Upper lobe of left lung (tissue), 4 donors: ENCODE results near the gene IQSEC1.

Experiments used
- POLR2A ChIP-seq, 4 donors: fragments of 450-650 bp; IDR thresholded peaks; one replicate each; pipeline ENCODE4 v1.5.1; 2016 to 2017; ENCODE audit warnings: antibody characterized with exemption in 4 of 4, mild to moderate bottlenecking in 2 of 4
- TF ChIP-seq, protein P1 (sequence below), 6 experiments: fragments of 450-650 bp in 4 of 6; fragments of 200-600 bp in 2 of 6; sonication (generic) in 2 of 6; IDR thresholded peaks; one replicate each; pipeline ENCODE4 v1.5.1; 2016 to 2019; ENCODE audit warnings: antibody characterized with exemption in 6 of 6

DNA sequence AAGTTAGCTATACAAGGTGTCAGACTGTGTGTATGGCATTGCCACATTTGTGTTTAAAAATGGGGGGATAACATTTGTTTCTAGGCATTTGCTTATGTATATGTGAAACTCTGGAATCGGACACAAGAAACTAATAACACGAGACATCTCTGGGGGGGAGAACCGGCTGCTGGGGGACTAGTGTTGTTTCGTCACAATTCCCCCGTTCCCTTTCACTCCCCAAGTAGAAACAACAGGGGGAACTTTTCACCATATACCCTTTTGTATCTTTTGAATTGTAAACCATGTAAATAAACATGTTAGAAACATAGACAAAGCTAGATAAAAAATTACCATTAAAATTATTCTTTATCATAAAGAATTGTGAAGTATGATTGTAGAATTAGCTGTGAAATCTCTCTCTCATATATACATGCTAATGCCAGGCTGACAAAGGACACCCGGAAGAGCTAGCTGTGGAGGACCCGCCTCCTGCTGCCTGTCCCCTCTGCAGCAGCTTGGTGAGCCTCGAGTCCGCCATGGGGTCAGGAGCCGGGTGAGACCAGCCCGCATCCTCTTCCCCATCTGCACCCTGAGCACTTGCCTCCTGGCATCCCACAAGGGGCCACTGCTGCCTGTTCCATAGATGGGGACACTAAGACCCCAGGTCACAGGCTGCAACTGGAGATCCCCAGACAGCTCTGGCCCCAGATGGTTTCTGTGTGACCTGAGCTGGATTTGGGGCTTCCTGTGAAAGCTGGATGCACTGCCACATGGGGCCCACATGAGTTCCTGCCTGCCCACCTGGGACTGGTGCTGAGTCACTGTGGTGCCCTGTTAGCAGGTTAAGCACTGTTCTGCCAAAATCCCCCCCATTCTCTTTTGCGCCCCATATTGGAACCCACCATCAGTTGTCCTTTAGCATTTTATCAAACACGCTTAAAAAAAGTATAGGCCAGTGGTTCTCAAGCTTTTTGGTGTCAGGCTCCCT, 91.6 kb downstream of the IQSEC1 start:
- TF ChIP-seq, protein P1, sequence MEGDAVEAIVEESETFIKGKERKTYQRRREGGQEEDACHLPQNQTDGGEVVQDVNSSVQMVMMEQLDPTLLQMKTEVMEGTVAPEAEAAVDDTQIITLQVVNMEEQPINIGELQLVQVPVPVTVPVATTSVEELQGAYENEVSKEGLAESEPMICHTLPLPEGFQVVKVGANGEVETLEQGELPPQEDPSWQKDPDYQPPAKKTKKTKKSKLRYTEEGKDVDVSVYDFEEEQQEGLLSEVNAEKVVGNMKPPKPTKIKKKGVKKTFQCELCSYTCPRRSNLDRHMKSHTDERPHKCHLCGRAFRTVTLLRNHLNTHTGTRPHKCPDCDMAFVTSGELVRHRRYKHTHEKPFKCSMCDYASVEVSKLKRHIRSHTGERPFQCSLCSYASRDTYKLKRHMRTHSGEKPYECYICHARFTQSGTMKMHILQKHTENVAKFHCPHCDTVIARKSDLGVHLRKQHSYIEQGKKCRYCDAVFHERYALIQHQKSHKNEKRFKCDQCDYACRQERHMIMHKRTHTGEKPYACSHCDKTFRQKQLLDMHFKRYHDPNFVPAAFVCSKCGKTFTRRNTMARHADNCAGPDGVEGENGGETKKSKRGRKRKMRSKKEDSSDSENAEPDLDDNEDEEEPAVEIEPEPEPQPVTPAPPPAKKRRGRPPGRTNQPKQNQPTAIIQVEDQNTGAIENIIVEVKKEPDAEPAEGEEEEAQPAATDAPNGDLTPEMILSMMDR (IDR thresholded peaks at IDR 0.05), result no peak
- TF ChIP-seq POLR2A (IDR thresholded peaks at IDR 0.05), result no peak
